ENCODE results near the gene CCDC197.

GRCh38 chr14:93996130-93996695, 888 bp upstream of the CCDC197 start:
- TF ChIP-seq, protein P1, sequence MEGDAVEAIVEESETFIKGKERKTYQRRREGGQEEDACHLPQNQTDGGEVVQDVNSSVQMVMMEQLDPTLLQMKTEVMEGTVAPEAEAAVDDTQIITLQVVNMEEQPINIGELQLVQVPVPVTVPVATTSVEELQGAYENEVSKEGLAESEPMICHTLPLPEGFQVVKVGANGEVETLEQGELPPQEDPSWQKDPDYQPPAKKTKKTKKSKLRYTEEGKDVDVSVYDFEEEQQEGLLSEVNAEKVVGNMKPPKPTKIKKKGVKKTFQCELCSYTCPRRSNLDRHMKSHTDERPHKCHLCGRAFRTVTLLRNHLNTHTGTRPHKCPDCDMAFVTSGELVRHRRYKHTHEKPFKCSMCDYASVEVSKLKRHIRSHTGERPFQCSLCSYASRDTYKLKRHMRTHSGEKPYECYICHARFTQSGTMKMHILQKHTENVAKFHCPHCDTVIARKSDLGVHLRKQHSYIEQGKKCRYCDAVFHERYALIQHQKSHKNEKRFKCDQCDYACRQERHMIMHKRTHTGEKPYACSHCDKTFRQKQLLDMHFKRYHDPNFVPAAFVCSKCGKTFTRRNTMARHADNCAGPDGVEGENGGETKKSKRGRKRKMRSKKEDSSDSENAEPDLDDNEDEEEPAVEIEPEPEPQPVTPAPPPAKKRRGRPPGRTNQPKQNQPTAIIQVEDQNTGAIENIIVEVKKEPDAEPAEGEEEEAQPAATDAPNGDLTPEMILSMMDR (IDR thresholded peaks at IDR 0.05), result no peak
- TF ChIP-seq ZFX (IDR thresholded peaks at IDR 0.05; ENCODE audit: borderline replicate concordance), result no peak

Measured in 22Rv1 (cell line).